A549 (cell line): ENCODE results near the gene ACE. TPM values are rescaled to one million over a fixed set of nuclear protein-coding genes. Genes with fewer than 3 reads are reported as not detected.

ENCODE experiments used
- ATAC-seq, 2 experiments: fragments of 200-7000 bp in 1 of 2; fragments of >200 bp in 1 of 2; cut with Nextera tagmentation in 1 of 2; cut with Tn5 transposase in 1 of 2; 3 replicates each; pipeline versions ENCODE4 v1.8.0 to v1.9.1; 2018 to 2020; ENCODE audit warnings: mild to moderate bottlenecking in 1 of 2, moderate library complexity in 1 of 2
- CTCF ChIA-PET: fragments of 300-600 bp; sonication (Branson Sonifier 250); formaldehyde crosslinking; extraction: SDS; loops from one replicate; lab custom pipeline; 2021; ENCODE audit warnings: antibody characterized with exemption, inconsistent platforms; lab: Yijun Ruan, JAX
- POLR2A ChIA-PET: fragments of 350-600 bp; formaldehyde crosslinking; extraction: SDS; loops from one replicate; lab custom pipeline; 2021; ENCODE audit warnings: antibody characterized with exemption, inconsistent platforms; lab: Yijun Ruan, JAX
- DNase-seq, 2 experiments: peaks; one replicate each; pipeline versions ENCODE4 v3.0.0 to v3.0.0-alpha.2; 2011 to 2016; ENCODE audit warnings: low read depth in 1 of 2, low spot score in 1 of 2
- FAIRE-seq: peaks from 2 replicates; lab custom pipeline; 2011; peaks lifted over from hg19 to GRCh38; lab: Jason Lieb, UNC
- H3K27ac ChIP-seq, 2 experiments: fragments of >200 bp; sonication (Bioruptor Twin); formaldehyde crosslinking; 3 replicates each; pipeline ENCODE4 v1.5.1; 2016 to 2017
- H3K4me1 ChIP-seq: fragments of >200 bp; sonication (Bioruptor Twin); formaldehyde crosslinking; 3 replicates; pipeline ENCODE4 v1.6.1; 2016
- H3K4me2 ChIP-seq: fragments of >200 bp; sonication (Bioruptor Twin); formaldehyde crosslinking; 3 replicates; pipeline ENCODE4 v1.6.1; 2016
- H3K4me3 ChIP-seq: fragments of >200 bp; sonication (Bioruptor Twin); formaldehyde crosslinking; 3 replicates; pipeline ENCODE4 v1.5.1; 2016
- H3K9me3 ChIP-seq: fragments of >200 bp; sonication (Bioruptor Twin); formaldehyde crosslinking; 3 replicates; pipeline ENCODE4 v1.6.1; 2016
- ATOH8 ChIP-seq: fragments of 250-450 bp; sonication (Bioruptor Pico); IDR thresholded peaks from 2 replicates; pipeline ENCODE4 v1.5.0; 2020; ENCODE audit warnings: low read depth, mild to moderate bottlenecking, moderate library complexity
- CBX2 ChIP-seq: fragments of 200-600 bp; sonication (generic); IDR thresholded peaks from 2 replicates; pipeline ENCODE4 v1.6.1; 2016; ENCODE audit warnings: low read depth, mild to moderate bottlenecking, borderline replicate concordance
- CBX8 ChIP-seq: fragments of 200-600 bp; sonication (generic); IDR thresholded peaks from 2 replicates; pipeline ENCODE4 v1.6.1; 2016
- CEBPB ChIP-seq, 2 experiments: fragments of >200 bp in 1 of 2; sonication (Bioruptor Twin) in 1 of 2; formaldehyde crosslinking in 1 of 2; IDR thresholded peaks; 2 replicates each; pipeline ENCODE4 v1.6.1; 2012 to 2016
- ESRRA ChIP-seq: fragments of 150-350 bp; IDR thresholded peaks from 2 replicates; pipeline ENCODE4 v1.6.1; 2014; ENCODE audit warnings: mild to moderate bottlenecking, low read length, borderline replicate concordance
- FOSL2 ChIP-seq, 2 experiments: fragments of 450-650 bp in 1 of 2; fragments of >200 bp in 1 of 2; sonication (Bioruptor Twin) in 1 of 2; formaldehyde crosslinking; IDR thresholded peaks; 2 replicates each; pipeline versions ENCODE4 v1.5.0 to v1.6.1; 2016 to 2020; ENCODE audit warnings: mild to moderate bottlenecking in 1 of 2, moderate library complexity in 1 of 2
- HOXA7 ChIP-seq: fragments of 250-450 bp; sonication (Bioruptor Pico); IDR thresholded peaks from 2 replicates; pipeline ENCODE4 v1.5.0; 2020; ENCODE audit warnings: mild to moderate bottlenecking, moderate library complexity
- JUNB ChIP-seq: fragments of >200 bp; sonication (Bioruptor Twin); formaldehyde crosslinking; IDR thresholded peaks from 2 replicates; pipeline ENCODE4 v1.6.1; 2016
- KDM5A ChIP-seq: fragments of 200-600 bp; sonication (generic); IDR thresholded peaks from 2 replicates; pipeline ENCODE4 v1.6.1; 2016; ENCODE audit warnings: antibody characterized with exemption, mild to moderate bottlenecking
- MAFK ChIP-seq: fragments of 450-650 bp; IDR thresholded peaks from 2 replicates; pipeline ENCODE4 v1.6.1; 2014; ENCODE audit not compliant: partially characterized antibody
- NFE2L2 ChIP-seq: fragments of 150-350 bp; conservative IDR thresholded peaks from 2 replicates; pipeline ENCODE4 v1.6.1; 2014; ENCODE audit warnings: low read length
- NPAS2 ChIP-seq: fragments of 250-450 bp; sonication (Bioruptor Pico); IDR thresholded peaks from 2 replicates; pipeline ENCODE4 v1.8.0; 2022; ENCODE audit warnings: mild to moderate bottlenecking, moderate library complexity, borderline replicate concordance
- NR3C1 ChIP-seq: fragments of >200 bp; sonication (Bioruptor Twin); formaldehyde crosslinking; IDR thresholded peaks from 3 replicates; pipeline ENCODE4 v1.6.1; 2017
- PHF8 ChIP-seq: fragments of 200-600 bp; sonication (generic); IDR thresholded peaks from 2 replicates; pipeline ENCODE4 v1.6.1; 2016; ENCODE audit warnings: low read depth, mild to moderate bottlenecking, antibody characterized with exemption, moderate library complexity, borderline replicate concordance
- POLR2AphosphoS2 ChIP-seq: conservative IDR thresholded peaks from 2 replicates; pipeline ENCODE4 v1.6.1; 2012; ENCODE audit warnings: low read length, improper control_type of control experiment, inconsistent platforms
- SREBF2 ChIP-seq: fragments of 450-650 bp; IDR thresholded peaks from 2 replicates; pipeline ENCODE4 v1.6.1; 2014; ENCODE audit warnings: mild to moderate bottlenecking, moderate library complexity
- TFCP2L1 ChIP-seq: fragments of 250-450 bp; sonication (Bioruptor Pico); IDR thresholded peaks from 2 replicates; pipeline ENCODE4 v1.5.0; 2021; ENCODE audit warnings: mild to moderate bottlenecking
- TP53 ChIP-seq: fragments of 250-450 bp; sonication (Bioruptor Pico); IDR thresholded peaks from 2 replicates; pipeline ENCODE4 v1.5.0; 2021; ENCODE audit warnings: mild to moderate bottlenecking, moderate library complexity
- ZSCAN20 ChIP-seq: fragments of 250-450 bp; sonication (Bioruptor Pico); IDR thresholded peaks from 2 replicates; pipeline ENCODE4 v1.8.0; 2022; ENCODE audit warnings: mild to moderate bottlenecking, moderate library complexity
- WGBS: methylation state at CpG from one replicate; pipeline ENCODE4 v1.1.6; 2017; ENCODE audit errors: missing lambda C conversion rate; 5-methylcytosine and 5-hydroxymethylcytosine counted together
- polyA plus RNA-seq, 4 experiments: library from polyadenylated mRNA; depleted of rRNA in 3 of 4; stranded (reverse); fragments of >200 nt; fragmentation: RNase III in 1 of 4; extraction: RNeasy Plus Mini Kit Qiagen cat#74134 plus additional on column Dnase treatment in 1 of 4; gene quantifications; 2 replicates in 3 of 4; 3 replicates in 1 of 4; pipeline ENCODE4 v1.2.3, GENCODE V29; 2011 to 2017
- TF ChIP-seq, protein P1 (sequence below): fragments of 450-650 bp; IDR thresholded peaks from 2 replicates; pipeline ENCODE4 v1.6.1; 2014; ENCODE audit warnings: antibody characterized with exemption
- TF ChIP-seq, protein P2 (sequence below): fragments of >200 bp; sonication (Bioruptor Twin); formaldehyde crosslinking; IDR thresholded peaks from 3 replicates; pipeline ENCODE4 v1.5.1; 2016

ACE gene
- polyA plus RNA-seq, 2 of the 4 experiments (the other 2 are of a cell fraction), result 0.22 to 0.52 TPM

DNA sequence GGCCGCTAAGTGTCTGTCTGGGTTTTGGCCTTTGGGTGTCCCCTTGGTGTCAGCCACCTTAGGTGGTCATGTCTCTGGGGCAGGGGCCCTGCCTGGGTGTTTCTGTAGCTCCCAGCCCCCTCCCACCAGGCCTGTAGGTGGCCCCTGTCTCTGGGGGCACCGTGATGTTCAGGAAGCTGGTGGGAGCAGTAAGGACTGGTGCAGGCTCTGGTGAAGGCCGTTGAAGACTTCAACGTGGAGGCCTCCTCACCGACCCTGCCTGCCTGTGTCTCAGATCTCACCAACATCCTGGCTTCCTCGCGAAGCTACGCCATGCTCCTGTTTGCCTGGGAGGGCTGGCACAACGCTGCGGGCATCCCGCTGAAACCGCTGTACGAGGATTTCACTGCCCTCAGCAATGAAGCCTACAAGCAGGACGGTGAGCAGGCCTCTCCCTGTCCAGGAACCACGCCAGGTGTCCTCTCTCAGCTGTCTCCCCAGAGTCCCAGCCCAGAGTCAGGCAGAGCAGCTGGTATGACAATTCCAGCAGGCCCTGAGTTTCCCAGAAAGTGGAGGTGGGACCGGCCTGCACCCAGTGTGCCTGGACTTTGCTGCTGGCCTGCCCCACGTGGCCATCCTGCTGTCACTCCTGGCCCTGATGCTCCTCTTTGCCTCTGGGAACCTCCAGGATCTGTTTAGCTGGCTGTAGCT lies 2.8 kb downstream of the ACE start:
- Histone ChIP-seq H3K9me3 (no peaks in the 10 kb centered on the region), H3K4me2 (no peak overlapping the region), H3K27ac (no peak overlapping the region), H3K4me3 (no peak overlapping the region), H3K4me1 (peaks cover 13% of the 10 kb centered on the region)
- POLR2A ChIA-PET, result interaction anchor here (1.2 to 1.3 kb wide), 2 partner anchors 34 to 807 kb away, joined by 3 read pairs; partner anchors contain the start of gene CYB561
- DNase-seq, result no peak
- CTCF ChIA-PET, result interaction anchor here (0.6 to 13.8 kb wide), 47 partner anchors 8 to 823 kb away, joined by 3 to 347 read pairs (median 5); partner anchors contain the start of genes CYB561 and DCAF7
- WGBS, result 80% methylated on average over 16 of the region's 17 CpGs
- TF ChIP-seq, protein P1, sequence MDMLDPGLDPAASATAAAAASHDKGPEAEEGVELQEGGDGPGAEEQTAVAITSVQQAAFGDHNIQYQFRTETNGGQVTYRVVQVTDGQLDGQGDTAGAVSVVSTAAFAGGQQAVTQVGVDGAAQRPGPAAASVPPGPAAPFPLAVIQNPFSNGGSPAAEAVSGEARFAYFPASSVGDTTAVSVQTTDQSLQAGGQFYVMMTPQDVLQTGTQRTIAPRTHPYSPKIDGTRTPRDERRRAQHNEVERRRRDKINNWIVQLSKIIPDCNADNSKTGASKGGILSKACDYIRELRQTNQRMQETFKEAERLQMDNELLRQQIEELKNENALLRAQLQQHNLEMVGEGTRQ, result no peak
- TF ChIP-seq SREBF2 (no peak), TP53 (CRISPR knock-in tag) (no peak), CBX2 (no peak), PHF8 (no peak), FOSL2 (IDR thresholded peaks at IDR 0.05) (no peak), FOSL2 (CRISPR knock-in tag; IDR thresholded peaks at IDR 0.05) (no peak), NFE2L2 (no peak), NPAS2 (CRISPR knock-in tag) (no peak), ZSCAN20 (no peak), POLR2AphosphoS2 (no peak), CBX8 (no peak), TFCP2L1 (CRISPR knock-in tag) (no peak), MAFK (no peak), ESRRA (no peak), ATOH8 (CRISPR knock-in tag) (no peak), HOXA7 (CRISPR knock-in tag) (no peak)
- TF ChIP-seq, protein P2, sequence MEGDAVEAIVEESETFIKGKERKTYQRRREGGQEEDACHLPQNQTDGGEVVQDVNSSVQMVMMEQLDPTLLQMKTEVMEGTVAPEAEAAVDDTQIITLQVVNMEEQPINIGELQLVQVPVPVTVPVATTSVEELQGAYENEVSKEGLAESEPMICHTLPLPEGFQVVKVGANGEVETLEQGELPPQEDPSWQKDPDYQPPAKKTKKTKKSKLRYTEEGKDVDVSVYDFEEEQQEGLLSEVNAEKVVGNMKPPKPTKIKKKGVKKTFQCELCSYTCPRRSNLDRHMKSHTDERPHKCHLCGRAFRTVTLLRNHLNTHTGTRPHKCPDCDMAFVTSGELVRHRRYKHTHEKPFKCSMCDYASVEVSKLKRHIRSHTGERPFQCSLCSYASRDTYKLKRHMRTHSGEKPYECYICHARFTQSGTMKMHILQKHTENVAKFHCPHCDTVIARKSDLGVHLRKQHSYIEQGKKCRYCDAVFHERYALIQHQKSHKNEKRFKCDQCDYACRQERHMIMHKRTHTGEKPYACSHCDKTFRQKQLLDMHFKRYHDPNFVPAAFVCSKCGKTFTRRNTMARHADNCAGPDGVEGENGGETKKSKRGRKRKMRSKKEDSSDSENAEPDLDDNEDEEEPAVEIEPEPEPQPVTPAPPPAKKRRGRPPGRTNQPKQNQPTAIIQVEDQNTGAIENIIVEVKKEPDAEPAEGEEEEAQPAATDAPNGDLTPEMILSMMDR, result no peak
- no peak for ATAC-seq
- FAIRE-seq, result no peak

DNA sequence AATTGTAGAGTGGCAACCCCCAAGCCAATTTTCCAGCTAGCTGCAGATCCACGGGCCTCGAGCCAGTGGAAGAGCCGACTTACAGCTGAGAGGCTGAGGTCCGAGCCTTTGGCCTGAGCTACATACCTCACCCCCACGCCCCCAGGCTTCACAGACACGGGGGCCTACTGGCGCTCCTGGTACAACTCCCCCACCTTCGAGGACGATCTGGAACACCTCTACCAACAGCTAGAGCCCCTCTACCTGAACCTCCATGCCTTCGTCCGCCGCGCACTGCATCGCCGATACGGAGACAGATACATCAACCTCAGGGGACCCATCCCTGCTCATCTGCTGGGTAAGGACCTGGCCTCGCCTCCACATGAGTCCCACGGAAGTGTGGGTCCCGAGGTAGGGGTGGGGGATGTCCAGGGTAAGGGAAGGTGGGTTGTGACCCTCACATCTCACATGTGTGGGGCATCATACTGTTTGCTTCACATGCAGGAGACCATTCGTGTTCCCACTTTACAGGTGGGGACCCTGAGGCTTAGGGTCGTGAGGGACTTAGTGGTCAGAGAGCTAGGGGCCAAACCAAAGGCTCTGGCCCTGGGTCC lies 3.4 kb downstream of the ACE start:
- ChIA-PET CTCF (interaction anchor here (0.7 to 13.8 kb wide), 29 partner anchors 8 to 824 kb away, joined by 3 to 347 read pairs (median 13); partner anchors contain the start of genes CYB561 and DCAF7), POLR2A (no interaction called here)
- peaks cover 13% of the 10 kb centered on the region for H3K4me1 ChIP-seq

More for the DNA sequence above, 3.4 kb downstream of the ACE start:
- Histone ChIP-seq H3K27ac (no peak overlapping the region), H3K4me2 (no peak overlapping the region), H3K4me3 (no peak overlapping the region), H3K9me3 (no peaks in the 10 kb centered on the region)
- FAIRE-seq (no peak), DNase-seq (no peak), ATAC-seq (no peak)
- TF ChIP-seq NFE2L2 (no peak), HOXA7 (CRISPR knock-in tag) (no peak), NR3C1 (no peak), ESRRA (no peak), CEBPB (IDR thresholded peaks at IDR 0.05) (no peak), CBX8 (no peak), KDM5A (no peak), JUNB (no peak)
- TF ChIP-seq, protein P1, result no peak
- WGBS, result 70% methylated on average over 21 of the region's 21 CpGs
